ENCODE results near the gene SCAF11.
"Not testable (repeated sequence)": the region's sequence is repeated elsewhere in the genome, so short reads cannot be mapped to it uniquely, and the experiment has no call there.

Gene SCAF11

GRCh38 chr12:45990468-45991283, at the start of gene SCAF11:
SCAF11 (minus strand) TSS chr12:45990574; CDS start chr12:45964167, 26,407 bp downstream.
- DNase-seq, result peak; percentile 96

GRCh38 chr12:46037066-46037465, 46.7 kb upstream of the SCAF11 start:
- not testable (repeated sequence) for DNase-seq

DNA sequence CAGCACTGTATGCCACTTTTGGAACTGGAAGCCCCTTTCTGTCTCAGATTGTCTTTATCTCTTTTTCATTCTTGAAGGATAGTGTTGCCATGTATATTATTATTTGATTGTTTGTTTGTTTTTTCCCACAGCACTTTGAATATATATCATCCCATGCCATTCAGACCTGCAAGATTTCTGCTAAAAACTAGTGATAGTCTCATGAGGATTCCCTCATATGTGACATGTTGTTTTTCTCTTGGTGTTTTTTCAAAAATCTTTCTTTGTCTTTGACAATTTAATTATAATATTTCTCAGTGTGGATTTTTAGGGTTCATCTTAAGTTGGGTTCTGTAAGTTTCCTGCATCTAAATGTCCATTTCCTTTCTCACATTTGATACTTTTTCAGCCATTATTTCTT, 36.8 kb upstream of the SCAF11 start:
- no peak for DNase-seq

- DNase-seq, result no peak
Observed at GRCh38 chr12:46024099-46024498, 33.7 kb upstream of the SCAF11 start.

GRCh38 chr12:46020768-46021167, 30.4 kb upstream of the SCAF11 start:
- no peak for DNase-seq

GRCh38 chr12:46018712-46019111, 28.3 kb upstream of the SCAF11 start:
- DNase-seq, result not testable (repeated sequence)

DNA sequence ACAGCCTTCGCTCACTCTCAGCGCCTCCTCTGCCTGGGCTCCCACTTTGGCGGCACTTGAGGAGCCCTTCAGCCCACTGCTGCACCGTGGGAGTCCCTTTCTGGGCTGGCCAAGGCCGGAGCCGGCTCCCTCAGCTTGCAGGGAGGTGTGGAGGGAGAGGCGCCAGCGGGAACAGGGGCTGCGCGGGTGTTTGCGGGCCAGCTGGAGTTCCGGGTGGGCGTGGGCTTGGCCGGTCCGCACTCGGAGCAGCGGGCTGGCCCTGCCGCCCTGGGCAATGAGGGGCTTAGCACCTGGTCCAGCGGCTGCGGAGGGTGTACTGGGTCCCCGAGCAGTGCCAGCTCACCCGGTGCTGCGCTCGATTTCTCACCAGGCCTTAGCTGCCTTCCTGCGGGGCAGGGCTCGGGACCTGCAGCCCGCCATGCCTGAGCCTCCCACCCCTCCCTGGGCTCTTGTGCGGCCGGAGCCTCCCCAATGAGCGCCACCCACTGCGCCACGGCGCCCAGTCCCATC, 27.5 kb upstream of the SCAF11 start:
- not testable (repeated sequence) for DNase-seq

GRCh38 chr12:46005823-46006222, 15.4 kb upstream of the SCAF11 start:
- DNase-seq, result no peak

DNA sequence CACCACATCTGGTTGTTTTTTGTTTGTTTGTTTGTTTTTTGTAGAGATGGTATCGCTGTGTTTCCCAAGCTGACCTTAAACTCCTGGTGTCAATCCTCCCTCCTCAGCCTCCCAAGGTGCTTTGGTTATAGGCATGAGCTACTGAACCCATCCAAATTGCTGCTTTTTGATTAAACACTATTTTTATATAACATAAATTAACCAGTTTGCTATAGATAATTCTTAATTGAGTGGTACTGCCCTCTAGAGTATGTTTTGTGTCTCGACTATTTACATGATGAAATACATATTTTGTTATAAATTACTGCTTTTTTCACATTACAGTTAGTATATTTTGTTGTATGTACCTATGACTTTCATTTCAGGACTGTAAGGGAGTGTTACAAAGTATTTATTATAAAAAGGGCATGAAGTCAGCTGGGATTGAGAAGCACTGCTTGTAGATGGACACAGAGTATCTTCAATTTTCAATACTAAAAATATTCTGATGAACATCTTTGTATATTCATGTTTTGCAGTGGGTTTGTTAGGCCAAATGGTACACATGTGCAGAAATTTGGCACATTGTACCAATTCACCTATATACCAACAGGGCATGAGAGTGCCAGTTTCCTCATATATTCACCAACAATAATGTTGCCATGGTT, 14.9 kb upstream of the SCAF11 start:
- no peak for DNase-seq

- DNase-seq, result no peak
Observed at GRCh38 chr12:46004715-46005114, 14.3 kb upstream of the SCAF11 start.

- not testable (repeated sequence) for DNase-seq
Observed at GRCh38 chr12:46000076-46000475, 9.7 kb upstream of the SCAF11 start.

DNA sequence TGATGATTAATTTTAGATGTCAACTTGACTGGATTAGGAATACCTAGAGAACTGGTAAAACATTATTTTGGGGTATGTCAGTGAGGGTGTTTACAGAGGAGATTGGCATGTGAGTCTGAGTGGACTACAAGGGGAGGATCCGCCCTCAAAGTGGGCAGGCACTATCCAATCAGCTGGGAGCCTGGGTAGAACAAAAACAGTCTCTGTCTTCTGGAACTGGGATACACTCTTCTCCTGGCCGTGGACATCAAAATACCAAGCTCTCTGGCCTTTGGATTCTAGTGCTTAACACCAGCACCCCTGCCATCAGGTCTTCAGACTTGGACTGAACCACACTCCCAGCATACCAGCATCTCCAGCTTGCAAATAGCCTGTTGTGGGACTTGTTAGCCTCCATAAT, 4.4 kb upstream of the SCAF11 start:
- DNase-seq, result no peak

DNA sequence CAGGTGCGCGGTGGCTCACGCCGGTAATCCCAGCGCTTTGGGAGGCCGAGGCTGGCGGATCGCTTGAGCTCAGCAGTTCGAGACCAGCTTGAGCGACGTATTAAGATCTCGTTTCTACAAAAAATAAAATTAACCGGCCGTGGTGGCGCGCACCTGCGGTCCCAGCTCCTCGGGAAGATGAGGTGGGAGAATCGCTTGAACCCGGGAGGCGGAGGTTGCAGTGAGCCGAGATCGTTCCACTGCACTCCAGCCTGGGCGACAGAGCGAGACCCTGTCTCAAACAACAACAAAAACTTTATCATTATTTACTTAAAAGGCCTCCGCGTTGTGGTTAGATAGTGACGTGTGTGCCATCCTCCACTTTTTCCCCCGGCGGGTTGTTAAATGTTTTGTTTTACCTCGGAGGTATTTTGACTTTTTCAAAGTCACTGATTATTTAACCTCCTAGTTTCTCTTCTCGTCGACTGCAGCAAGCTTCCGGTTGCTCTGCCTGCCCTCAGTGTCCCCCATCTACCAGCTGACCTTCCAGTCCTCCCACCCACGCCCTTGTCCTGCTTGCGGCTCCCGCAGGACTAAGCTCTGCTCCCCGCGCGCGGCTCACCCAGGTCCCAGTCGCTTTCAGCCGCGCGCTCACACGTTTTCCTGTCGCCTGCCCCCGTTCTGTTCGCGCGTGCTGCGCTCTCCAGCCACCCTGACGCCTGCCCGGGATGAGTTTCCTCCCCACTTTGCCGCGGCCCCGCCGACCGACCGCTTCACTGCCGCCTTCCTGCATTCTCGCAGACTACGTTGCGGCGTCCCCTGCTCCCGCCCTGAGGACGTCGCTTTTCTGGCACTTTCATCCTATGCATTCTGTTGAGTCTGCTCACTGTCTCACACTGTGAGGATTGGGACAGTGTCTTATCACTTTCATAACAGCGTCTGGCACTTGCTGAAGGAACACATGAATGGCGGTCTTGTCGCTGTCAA, 1.2 kb upstream of the SCAF11 start:
- DNase-seq, result peak; percentile 55

DNA sequence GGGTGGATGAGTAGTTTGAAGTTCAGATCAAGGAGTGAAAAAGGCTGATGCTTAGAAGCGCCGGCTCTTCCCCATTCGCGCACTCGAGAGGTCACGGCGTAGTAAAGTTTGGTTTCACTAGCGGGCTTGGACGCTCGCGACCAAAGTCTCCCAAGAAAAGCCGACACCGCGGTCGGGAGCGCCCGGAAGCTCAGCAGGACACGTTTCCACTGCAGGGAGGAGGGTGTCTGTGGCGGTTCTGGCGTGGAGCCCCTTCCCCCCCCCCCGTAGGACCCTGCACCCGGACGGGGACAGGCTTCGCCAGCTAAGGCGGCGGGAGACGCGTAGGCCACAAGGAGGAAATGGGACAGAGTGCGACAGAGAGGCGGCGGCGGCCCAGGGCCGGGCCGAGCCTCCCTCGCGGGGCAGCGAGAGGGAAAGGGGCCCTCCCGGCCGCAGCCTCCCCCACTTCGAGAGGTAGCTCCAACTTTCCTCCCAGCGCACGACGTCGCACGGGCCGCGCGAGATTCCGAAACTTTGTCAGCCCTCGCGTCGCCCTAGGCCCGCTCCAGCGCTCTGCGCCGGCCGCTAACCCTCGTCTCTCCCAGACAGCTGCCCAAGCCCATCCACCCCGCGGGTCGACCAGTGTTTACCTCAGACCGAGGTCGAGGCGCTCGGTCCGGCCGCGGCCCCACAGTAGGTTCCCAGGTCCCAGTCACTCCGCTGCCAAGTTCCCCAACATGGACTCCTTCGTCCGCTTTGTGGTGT, 480 bp downstream of the SCAF11 start:
- peak; percentile 65 for DNase-seq

DNA sequence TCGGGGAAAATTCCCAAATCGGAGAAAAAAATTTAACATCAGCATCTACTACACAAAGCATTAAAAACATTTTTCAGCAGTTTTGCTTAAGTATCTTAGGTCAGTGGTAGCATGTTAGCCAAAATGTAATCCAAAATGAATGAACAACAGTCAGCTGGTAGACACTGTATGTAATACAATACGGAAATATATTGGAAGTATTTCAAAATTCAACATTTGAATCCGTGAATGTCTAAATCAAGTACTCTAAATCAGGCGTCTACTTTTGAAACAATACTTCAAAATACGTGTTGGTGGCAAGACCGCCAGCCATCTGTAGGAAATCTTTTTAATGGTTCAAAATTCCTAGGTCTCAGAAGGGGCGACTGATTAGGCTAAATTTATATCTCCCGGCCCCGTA, 1.1 kb downstream of the SCAF11 start:
- no peak for DNase-seq

GRCh38 chr12:45988264-45988663, 2.1 kb downstream of the SCAF11 start:
- DNase-seq, result no peak

GRCh38 chr12:45987340-45987727, 3.0 kb downstream of the SCAF11 start:
- DNase-seq, result no peak

DNA sequence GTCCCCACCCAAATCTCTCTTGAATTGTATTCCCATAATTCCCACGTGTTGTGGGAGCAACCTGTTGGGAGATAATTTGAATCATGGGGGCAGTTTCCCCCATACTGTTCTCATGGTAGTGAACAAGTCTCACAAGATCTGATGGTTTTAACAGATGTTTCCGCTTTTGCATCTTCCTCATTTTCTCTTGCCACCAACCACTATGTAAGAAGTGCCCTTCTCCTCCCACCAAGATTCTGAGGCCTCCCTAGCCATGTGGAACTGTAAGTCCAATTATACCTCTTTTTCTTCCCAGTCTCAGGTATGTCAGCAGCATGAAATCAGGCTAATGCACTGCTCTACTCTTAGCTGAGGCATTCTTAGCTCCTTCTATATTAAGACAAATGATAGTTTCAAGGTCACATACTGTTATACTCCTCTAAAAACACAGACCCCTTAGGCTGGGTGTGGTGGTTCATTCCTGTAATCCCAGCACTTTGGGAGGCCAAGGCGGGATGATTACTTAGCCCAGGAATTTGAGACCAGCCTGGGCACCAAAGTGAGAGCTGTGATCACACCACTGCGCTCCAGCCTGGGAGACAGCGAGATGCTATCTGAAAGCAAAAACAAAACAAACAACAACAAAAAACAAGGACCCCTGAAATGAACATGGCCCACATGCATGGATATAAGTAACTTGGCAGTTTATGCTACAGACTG, 3.6 kb downstream of the SCAF11 start:
- no peak for DNase-seq

- no peak for DNase-seq
Observed at GRCh38 chr12:45981075-45981837, 9.1 kb downstream of the SCAF11 start.

DNA sequence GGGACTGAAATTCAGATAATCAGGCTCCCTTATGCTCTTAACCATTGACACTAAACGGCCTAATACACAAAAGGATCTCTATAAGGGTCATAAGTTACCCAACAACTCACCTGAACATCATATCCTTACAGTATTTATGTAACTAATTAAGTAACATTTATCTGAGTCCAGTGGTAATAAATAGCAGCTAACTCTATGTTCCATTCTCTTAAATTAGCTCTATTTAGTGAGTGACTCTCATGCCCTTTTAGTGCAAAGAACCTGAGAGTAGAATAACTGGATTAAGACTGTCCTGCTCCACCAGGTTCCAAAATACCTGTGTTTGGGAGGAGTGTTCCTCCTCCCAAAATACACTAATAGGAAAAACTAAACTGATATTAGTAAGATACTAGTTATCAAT, 9.8 kb downstream of the SCAF11 start:
- no peak for DNase-seq

GRCh38 chr12:45978108-45978507, 12.3 kb downstream of the SCAF11 start:
- DNase-seq, result no peak
